ENCODE results near the gene CPAMD8.
"Not testable (repeated sequence)": the region's sequence is repeated elsewhere in the genome, so short reads cannot be mapped to it uniquely, and the experiment has no call there.

The CPAMD8 gene

DNA sequence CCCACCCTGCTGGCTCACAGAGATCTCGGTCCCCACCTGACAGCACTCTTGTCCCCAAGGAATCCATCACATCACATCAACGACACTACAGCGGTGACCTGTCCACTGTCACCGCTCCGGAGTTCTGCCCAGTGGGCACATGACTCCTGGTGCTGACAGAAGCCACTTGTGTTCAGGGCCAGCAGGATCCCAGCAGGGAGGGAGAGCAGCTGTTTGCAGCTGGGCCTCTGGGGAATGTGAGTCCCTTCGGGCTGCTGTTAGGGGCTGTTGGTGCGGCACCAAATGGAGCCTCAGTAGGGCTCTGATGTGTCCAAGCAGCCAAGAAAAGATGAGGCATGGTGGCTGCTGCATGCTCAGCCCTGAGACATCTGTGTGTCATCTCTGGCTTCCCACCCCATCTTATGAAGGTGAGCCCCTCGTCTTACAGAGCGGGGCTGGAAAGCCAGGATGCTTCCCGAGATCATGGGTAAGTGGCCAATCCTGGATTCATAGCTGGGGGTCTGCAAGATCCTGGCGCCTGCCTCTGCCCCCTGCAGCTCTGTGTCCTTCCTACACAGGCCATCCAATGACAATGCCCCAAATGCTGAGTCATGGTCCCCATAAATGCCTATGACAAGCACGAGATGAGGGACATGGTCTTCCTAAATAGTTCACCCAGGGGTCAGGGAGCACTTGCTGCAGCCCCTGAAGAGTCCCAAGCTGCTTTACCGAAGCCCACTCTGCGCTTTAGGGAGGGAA, 81.8 kb downstream of the CPAMD8 start:
- DNase-seq = no peak

DNA sequence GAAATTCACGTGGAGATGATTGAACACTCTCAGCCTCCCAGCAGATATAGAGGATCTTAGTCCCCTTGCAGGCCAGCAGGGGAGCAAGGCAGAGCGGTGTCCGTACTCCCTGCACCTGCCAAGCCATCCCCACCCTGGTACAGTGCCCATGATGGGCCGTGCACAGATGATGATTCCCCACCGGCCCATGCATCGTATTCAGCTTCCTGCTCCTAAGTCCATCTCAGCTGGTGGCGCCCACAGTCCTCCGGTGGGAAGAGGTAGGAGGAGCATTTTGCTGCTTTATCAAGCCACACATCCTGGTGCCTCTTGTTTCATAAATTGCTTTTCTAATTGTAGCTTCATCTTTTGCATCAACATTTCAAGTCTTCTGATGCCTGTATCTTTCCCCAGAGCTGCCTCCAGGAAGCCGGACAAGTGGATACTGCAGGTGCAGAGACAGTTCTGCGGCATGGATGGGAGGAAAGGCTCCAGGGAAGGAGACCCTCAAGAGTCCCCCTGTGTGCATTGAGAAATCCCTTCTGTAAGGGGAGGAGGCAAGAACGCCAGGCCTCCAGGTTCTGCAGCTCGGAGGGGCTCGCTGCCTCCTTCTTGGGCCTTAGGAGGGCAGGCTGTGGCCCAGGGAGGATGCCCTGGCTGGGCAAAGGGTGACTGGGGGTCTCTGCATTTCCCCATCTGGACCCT, 82.5 kb downstream of the CPAMD8 start:
- no peak for DNase-seq

DNA sequence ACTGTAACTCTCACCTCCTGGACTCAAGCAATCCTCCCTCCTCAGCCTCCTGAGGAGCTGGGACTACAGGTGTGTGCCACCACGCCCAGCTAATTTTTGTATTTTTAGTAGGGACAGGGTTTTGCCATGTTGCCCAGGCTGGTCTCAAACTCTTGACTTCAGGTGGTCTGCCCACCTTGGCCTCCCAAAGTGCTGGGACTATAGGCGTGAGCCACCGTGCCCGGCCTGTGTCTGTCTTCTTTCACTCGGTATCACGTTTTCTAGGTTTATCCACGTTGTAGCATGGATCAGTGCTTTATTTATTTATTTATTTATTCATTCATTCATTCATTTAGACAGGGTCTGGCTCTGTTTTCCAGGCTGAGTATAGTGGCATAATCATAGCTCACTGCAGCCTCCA, 83.5 kb downstream of the CPAMD8 start:
- not testable (repeated sequence) for DNase-seq

DNA sequence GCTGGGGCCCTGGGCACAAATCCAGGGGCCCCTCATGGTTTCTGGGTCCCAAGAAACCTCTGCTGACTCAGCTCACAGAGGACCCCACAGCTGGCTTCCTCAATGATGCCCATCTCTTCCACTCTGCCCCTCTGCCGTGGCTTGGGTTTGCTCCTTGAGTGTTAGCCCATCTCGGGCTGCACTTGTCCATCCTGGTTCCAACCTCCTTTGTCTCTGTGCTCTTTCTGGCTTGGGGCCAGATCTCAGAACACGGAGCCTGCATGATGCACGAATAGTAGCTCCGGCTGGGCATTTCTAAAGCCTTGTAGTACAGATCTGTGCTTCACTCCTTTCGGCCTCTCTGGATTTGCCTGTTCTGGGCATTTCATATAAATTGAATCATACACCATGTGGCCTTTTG, 84.0 kb downstream of the CPAMD8 start:
- DNase-seq = no peak

DNA sequence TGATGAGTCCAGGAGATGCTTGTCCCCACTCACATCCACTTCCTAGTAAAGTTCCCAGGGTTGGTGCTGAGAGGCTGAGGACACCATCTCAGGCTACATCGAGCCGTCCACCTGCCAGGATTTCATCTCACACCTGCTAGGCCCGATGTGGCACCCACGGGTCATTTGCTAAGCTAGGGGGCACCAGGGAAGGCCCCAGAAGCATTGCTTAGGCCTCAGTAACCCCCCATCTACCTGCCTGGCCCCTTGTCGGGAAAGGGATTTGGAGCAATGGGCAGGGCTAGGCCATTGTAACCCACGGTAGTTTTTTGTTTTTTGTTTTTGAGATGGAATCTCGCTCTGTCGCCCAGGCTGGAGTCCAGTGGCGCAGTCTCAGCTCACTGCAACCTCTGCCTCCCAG, 86.0 kb downstream of the CPAMD8 start:
- no peak for DNase-seq

DNA sequence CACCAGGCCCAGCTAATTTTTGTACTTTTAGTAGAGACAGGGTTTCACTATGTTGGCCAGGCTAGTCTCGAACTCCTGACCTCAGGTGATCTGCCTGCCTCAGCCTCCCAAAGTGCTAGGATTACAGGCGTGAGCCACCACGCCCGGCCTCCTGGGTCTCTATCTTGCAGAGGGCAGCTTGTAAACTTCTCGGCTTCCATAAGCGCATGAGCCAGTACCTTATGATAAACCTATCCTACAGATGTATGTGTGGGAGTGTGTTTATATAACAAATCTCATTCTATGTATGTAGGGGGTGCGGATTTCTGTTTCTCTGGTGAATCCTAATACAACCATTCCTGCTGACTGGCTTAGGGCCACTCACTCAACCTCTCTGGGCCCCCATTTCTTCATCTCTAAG, 86.5 kb downstream of the CPAMD8 start:
- not testable (repeated sequence) for DNase-seq

DNA sequence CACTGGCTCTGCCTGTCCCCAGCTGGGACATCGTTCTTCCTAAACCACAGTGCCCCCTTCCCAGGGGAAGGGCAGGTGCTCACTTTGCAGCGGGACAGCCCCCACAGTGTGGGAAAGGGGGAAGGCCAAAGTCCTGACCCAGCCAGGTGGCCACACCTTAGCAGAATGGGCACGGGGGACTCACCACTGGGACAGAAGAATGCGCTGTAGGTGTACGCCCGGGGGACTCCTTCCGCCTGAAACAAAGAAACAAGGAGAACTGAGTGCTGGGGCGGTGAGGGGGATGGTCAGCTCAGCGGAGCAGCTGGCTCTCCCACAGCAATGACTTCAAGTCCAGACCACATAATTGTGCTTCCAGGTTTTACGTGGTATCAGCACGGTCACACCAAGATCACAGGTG, 88.4 kb downstream of the CPAMD8 start:
- no peak for DNase-seq

DNA sequence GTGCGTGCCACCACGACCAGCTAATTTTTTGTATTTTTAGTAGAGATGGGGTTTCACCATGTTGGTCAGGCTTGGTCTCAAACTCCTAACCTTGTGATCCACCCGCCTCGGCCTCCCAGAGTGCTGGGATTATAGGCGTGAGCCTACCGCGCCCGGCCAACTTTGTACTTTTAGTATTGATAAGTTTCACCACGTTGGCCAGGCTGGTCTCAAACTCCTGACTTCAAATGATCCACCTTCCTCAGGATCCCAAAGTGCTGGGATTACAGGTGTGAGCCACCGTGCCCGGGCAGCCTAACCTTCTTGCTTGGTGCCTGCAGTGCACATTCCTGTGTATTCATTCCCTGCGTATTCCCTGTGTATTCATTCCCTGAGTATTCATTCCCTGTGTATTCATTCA, 88.8 kb downstream of the CPAMD8 start:
- not testable (repeated sequence) for DNase-seq

DNA sequence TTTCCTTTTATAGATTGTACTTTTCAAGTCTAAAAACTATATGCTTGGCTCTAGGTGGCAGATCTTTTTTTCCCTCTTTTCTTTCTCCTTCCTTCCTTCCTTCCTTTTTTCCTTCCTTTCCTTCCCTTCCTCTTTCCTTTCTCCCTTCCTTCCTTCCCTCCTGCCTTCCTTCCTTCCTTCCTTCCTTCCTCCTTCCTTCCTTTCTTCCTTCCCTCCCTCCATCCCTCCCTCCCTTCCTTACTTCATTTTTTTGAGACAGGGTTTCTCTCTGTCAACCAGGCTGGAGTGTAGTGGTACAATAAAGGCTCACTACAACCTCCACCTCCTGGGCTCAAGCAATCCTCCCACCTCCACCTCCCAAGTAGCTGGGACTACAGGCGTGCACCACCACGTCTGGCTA, 89.7 kb downstream of the CPAMD8 start:
- no peak for DNase-seq

DNA sequence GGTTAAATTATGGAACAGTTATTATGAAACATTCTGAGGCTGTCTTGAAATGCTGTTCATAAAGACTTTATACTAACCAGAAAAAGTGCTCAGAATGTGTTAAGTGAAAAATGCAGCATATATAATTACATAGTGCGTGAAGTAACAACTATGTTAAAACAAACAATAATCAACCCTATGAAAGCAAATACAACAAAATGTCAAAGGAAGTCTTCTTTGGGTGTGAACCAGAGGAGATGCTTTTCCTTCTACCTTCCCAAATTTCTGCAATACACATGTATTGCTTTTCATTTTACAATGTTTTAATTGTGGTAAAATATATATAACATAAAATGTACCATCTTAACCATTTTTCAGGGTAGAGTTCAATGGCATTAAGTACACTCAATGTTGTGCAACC, 92.1 kb downstream of the CPAMD8 start:
- no peak for DNase-seq

DNA sequence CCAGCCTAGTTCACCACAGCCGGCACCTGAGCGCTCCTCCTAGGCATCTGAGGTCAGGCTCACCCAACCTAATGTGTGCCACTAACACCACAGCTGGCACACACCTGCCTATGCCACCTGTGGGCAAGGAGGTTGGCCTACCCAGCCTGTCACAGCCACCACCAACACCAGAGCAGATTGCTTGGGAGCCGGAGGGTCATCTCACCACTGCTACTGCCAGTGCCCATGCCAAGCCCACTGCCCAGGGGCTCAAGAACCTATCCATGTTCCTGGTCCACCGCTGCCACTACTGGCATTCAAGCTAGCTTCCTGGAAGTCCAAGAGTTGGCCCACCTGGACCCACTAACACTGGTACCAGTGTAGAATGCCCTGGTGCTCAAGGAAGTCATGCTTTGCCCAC, 95.3 kb downstream of the CPAMD8 start:
- no peak for DNase-seq

DNA sequence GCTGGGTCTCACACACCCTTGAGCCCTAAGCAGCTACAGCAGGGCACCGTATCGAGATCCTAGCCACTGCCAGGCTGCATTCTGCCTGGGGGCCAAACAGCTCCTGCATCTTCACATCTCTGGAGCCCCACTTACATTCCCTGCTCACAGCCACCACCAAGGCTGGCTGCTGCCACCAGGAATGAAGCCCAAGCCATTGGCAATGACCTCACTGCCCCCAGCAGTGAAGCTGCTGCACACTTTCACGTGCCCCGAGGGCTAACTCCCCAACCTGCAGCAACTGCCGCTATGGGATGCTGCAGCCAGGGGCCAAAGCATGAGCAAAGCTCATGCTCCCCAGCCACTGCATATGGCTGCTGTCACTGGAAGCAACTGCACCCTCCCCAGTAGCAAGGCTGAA, 95.9 kb downstream of the CPAMD8 start:
- no peak for DNase-seq

DNA sequence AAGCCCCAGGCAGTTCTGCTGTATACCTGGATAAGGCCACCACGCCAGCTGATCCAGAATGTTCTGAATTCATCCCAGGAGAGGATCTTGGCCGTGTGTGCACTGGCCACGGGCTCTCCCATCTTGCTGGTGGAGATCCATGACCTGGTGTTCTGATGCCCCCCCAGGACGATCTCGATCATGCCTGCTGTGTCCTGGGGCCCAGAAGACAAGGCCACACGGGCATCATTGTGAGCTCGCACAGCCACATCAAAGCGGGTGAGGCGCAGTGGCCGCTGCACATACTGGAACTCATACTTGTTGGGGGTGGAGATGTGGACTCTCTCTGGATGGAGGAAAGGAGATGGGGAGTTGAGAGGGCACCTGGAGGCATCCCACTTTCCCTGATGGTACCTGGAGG, 97.7 kb downstream of the CPAMD8 start:
- no peak for DNase-seq

DNA sequence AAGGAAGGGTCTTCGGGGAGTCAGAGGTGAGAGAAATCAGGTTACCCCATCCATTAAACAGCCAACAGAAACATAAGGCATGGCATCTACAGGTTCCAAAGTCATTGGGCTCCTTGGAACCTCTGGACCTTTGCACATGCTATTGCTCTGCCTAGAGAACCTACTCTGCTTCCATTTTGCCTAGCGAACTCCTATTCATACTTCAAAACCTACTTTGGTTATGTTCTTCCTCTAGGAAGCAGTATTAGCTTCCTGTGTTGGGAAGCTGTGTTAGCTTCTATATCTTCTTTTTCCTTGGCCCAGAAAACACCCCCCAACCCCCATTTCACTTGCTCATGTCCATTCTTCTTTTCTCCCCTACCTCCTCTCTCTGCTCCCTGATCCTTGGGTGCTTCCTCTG, 98.3 kb downstream of the CPAMD8 start:
- no peak for DNase-seq

DNA sequence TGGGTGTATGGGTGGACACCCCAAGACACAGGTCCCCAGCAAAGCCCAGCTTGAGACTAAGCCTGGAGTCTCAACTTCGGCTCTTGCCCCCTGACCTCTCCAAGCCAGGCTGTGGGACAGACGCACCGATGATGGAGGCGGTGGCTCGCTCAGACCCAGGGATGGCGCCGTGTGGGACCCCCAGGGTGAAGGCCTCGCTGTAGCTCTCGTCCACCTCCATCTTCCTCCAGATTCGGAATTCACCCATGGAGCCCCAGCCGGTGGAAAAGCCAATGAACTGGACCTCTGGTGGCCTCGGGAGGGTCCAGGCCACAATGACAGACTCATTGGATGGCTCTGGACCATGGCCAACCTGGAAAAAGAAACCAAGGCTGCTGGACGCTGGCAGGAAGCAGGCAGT, 98.7 kb downstream of the CPAMD8 start:
- no peak for DNase-seq

DNA sequence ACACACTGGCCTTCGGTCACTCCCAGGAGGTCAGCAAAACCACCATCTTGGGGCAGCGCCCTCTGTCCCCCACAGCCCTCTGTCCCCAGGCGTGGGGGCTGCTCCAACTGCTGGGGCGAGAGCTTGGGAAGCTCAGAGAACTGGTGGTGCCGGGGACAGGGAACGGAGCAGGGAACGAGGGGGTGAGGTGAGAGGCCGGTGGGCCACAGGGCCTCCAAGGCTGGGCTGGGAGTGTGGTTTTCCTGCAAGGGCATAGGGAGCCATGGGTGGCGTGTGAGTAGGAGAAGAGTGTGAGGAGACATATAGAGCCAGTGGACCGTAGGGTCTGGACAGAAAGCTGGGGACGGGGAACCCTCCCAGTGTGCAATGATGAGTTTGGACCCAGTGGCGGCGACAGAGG, 103.7 kb downstream of the CPAMD8 start:
- DNase-seq = no peak

DNA sequence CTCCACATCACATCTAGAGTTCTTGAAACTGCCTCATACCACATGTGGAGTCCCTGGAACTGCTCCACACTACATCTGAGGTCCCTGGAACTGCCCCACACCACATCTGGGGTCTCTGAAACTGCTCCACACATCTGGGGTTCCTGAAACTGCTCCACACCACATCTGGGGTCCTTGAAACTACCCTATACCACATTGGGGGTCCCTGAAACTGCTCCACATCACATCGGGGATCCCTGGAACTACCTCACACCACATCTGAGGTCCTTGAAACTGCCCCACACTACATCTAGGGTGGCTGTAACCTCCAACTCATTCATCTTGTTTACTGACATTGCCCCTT, 104.0 kb downstream of the CPAMD8 start:
- DNase-seq = no peak

DNA sequence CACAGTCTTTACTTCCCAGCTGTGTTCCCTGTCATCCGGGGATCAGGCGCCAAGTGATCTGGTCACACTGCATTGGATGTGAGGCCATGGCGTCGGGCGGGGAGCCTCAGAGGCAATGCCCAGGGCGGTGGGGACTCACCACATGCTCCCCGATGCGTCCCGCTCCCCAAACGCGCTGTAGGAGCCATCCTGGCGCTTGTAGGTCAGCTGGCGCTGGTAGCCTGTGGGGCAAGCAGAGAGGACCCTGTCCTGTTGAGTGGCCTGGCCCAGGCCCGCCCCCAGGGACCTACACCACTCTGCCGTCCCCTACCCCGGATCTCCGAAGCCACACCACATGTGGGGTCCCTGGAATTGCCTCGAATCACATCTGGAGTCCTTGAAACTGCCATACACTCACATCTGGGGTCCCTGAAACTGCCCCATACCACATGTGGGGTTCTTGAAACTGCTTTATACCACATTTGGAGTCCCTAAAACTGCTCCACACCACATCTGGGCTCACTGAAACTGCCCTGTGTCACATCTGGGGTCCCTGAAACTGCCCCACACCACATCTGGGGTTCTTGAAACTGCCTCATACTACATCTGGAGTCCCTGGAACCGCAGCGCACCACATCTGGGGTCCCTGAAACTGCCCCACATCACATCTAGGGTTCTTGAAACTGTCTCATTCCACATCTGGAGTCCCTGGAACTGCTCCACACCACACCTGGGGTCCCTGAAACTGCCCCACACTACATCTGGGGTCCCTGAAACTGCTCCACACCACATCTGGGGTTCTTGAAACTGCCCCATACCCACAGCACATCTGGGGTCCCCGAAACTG, 104.6 kb downstream of the CPAMD8 start:
- no peak for DNase-seq

DNA sequence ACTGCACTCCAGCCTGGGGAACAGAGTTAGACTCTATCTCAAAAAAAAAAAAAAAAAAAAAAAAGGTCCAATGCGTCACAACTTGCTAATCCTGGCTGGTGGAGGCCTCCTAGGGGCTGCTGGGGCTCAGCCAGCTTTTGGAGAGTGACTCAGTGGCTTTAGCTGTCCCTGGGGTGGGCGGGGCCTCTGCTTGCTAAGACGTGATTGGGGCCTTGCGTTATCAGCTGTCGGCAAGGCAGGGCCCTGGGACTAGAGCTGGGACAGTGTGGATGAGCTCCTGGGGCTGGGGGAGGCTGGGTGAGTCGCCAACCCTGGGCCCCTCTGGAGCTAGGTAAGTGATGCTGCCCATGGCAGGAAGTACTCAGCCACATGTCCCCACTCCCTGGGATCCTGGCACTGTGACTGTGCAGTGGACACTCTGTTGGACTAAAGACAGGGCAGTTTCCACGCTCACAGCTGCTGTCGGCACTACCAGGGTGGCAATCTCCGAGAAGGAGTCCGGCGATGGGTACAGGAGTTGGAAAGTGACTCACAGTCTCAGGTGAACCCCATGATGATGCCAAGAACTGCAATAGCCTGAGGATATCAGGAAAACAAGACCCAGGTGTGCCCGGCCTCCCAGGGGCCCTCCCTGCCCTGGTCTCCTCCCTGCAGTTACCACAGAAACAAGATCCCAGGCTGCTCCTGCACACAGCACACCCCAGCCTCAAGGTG, 105.6 kb downstream of the CPAMD8 start:
- no peak for DNase-seq

DNA sequence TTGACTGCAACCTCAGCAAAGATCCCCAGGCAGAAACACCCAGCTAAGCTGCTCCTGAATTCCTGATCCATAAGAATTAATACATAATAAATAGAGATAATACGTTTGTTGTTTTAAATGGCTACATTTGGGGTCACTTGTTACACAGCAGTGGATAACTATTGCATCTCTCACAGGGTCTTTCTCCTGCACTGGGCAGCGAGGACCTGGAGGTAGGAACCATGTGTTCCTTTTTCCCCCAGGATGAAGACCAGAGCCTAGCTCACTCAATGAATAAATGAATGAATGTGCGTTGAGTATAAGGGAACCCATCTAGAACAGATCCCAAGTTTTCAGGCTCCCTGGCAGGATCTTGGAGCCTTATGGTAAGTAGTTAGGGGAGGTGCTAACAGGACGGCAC, 107.1 kb downstream of the CPAMD8 start:
- DNase-seq = no peak

DNA sequence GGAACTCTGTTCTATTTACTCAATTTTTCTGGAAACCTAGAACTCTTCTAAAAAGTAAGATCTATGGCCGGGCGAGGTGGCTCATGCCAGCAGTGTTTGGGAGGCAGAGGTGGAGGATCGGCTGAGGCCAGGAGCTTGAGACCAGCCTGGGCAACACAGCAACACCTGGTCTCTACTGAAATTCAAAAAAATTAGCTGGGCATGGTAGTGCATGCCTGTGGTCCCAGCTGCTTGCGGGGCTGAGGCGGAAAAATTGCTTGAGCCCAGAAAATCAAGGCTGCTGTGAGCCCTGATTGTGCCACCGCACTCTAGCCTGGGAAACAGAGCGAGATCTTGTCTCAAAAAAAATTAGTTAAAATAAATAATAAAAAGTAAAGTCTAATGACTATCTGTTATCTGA, 109.2 kb downstream of the CPAMD8 start:
- no peak for DNase-seq

DNA sequence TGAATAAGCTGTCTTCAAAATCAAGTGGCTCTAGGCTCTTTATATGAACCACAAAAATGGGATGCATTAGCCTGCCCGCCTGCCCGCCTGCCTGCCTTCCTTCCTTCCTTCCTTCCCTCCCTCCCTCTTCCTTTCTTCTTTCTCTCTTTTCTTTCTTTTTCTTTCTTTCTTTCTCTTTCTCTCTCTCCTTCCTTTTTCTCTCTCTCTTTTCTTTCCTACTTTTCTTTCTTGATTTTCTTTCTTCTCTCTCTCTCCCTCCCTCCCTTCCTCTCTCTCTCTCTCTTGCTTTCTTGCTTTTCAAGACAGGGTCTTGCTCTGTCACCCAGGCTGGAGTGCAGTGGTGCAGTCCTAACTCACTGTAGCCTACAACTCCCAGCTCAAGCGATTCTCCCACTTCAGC, 110.9 kb downstream of the CPAMD8 start:
- DNase-seq = no peak

DNA sequence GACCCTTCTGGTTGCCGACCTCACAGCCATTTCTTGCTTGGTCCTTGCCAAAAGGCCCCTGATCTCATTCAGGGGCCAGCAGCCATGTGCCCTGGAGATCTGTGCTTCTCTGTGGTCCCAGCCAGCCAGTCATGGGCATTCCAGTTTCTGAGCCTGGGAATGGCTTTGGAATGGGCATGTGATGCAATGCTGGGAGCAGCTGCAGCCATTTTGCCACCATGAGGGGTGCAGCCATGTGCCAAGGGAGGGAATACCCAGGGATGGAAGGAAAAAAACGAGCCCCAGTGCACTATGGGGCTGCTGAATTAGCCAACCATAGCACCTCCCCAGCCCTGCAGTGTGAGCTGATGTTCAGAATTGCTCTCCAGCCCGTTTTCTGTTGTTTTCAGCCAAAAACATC, 111.5 kb downstream of the CPAMD8 start:
- DNase-seq = no peak

DNA sequence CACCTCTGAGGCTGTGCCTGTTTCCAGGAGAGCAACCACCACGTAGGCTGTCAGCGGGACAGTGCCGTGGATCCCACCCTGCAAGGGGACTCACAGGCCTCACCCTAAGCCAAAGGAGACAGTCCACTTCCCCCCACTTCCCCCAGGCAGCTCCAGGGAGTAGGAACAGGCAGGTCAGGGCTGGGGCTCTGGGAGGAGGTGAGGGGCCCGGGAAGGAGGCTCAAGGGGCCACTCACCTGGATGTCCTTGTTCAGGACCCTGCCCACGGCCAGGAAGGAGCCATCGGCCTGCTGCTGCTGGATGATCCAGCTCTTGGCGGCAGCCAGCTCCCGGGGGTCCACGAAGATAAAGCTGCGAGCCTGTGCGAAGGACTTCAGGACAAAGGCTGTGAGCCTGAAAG, 112.2 kb downstream of the CPAMD8 start:
- DNase-seq = no peak

All from CD4-positive, alpha-beta T cell treated with Interleukin-21 for 1 hour (primary cell).